HL-60 (cell line): Measurements from ENCODE around the gene SPATA12.

Source experiments
- CTCF ChIP-seq: IDR thresholded peaks from one replicate; pipeline ENCODE4 v1.5.1; 2011; ENCODE audit warnings: low read length, control low read depth, inconsistent platforms; ENCODE audit not compliant: insufficient read depth
- GABPA ChIP-seq: IDR thresholded peaks from 2 replicates; pipeline ENCODE4 v1.6.1; 2012; ENCODE audit warnings: low read depth
- POLR2AphosphoS5 ChIP-seq: IDR thresholded peaks from 2 replicates; pipeline ENCODE4 v1.6.1; 2012; ENCODE audit warnings: low read depth

- TF ChIP-seq CTCF (no peak), POLR2AphosphoS5 (no peak), GABPA (no peak)
These were observed 22.0 kb downstream of the SPATA12 start for GRCh38 chr3:57082481-57082880.
